HepG2 (cell line): ENCODE data around the gene GJA5.

Experiments
- MXI1 ChIP-seq: IDR thresholded peaks from 3 replicates; pipeline ENCODE4 v1.6.1; 2012; ENCODE audit warnings: low read depth, low read length, inconsistent platforms, borderline replicate concordance
- MYC ChIP-seq: sonication (generic); formaldehyde crosslinking; IDR thresholded peaks from 2 replicates; pipeline ENCODE4 v1.9.0; 2021; ENCODE audit warnings: missing genetic modification reagents, borderline replicate concordance
- TBL1XR1 ChIP-seq: fragments of 150-350 bp; IDR thresholded peaks from 2 replicates; pipeline ENCODE4 v1.6.1; 2014; ENCODE audit warnings: borderline replicate concordance, low read length; ENCODE audit not compliant: partially characterized antibody
- U2AF2 ChIP-seq: fragments of 200-400 bp; formaldehyde crosslinking; IDR thresholded peaks from 2 replicates; pipeline ENCODE4 v1.6.1; 2017; ENCODE audit warnings: low read depth, mild to moderate bottlenecking, low read length
- TF ChIP-seq, protein P1 (sequence below): sonication (generic); formaldehyde crosslinking; IDR thresholded peaks from 2 replicates; pipeline ENCODE4 v1.4.0; 2020; ENCODE audit warnings: missing genetic modification reagents
- TF ChIP-seq, protein P2 (sequence below): IDR thresholded peaks from 2 replicates; pipeline ENCODE4 v1.6.1; 2016; ENCODE audit warnings: low read depth
- TF ChIP-seq, protein P3 (sequence below): sonication (generic); formaldehyde crosslinking; IDR thresholded peaks from 2 replicates; pipeline ENCODE4 v1.5.0; 2020; ENCODE audit warnings: missing genetic modification reagents

DNA sequence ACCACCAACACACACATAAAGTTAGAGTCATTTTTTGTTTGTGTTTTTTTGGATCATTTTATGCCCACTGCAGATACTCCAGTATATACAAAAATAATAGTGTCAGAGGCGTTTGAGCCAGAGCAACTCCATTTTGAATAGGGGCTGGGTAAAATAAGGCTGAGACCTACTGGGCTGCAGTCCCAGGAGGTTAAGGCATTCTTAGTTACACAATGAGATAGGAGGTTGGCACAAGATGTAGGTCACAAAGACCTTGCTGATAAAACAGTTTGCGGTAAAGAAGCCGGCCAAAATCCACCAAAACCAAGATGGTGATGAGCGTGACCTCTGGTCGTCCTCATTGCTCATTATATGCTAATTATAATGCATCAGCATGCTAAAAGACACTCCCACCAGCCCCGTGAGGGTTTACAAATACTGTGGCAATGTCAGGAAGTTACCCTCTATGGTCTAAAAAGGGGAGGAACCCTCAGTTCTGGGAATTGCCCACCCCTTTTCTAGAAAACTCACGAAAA is 40.6 kb downstream of the GJA5 start:
- TF ChIP-seq, protein P1, sequence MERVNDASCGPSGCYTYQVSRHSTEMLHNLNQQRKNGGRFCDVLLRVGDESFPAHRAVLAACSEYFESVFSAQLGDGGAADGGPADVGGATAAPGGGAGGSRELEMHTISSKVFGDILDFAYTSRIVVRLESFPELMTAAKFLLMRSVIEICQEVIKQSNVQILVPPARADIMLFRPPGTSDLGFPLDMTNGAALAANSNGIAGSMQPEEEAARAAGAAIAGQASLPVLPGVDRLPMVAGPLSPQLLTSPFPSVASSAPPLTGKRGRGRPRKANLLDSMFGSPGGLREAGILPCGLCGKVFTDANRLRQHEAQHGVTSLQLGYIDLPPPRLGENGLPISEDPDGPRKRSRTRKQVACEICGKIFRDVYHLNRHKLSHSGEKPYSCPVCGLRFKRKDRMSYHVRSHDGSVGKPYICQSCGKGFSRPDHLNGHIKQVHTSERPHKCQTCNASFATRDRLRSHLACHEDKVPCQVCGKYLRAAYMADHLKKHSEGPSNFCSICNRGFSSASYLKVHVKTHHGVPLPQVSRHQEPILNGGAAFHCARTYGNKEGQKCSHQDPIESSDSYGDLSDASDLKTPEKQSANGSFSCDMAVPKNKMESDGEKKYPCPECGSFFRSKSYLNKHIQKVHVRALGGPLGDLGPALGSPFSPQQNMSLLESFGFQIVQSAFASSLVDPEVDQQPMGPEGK = no peak
- TF ChIP-seq MXI1 (no peak), TBL1XR1 (no peak), MYC (CRISPR knock-in tag) (no peak), U2AF2 (no peak)
- TF ChIP-seq, protein P2, sequence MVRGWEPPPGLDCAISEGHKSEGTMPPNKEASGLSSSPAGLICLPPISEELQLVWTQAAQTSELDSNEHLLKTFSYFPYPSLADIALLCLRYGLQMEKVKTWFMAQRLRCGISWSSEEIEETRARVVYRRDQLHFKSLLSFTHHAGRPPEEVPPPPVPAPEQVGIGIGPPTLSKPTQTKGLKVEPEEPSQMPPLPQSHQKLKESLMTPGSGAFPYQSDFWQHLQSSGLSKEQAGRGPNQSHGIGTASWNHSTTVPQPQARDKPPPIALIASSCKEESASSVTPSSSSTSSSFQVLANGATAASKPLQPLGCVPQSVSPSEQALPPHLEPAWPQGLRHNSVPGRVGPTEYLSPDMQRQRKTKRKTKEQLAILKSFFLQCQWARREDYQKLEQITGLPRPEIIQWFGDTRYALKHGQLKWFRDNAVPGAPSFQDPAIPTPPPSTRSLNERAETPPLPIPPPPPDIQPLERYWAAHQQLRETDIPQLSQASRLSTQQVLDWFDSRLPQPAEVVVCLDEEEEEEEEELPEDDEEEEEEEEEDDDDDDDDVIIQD (CRISPR knock-in tag) = no peak
- TF ChIP-seq, protein P3, sequence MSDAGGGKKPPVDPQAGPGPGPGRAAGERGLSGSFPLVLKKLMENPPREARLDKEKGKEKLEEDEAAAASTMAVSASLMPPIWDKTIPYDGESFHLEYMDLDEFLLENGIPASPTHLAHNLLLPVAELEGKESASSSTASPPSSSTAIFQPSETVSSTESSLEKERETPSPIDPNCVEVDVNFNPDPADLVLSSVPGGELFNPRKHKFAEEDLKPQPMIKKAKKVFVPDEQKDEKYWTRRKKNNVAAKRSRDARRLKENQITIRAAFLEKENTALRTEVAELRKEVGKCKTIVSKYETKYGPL = no peak
